HepG2 (cell line): ENCODE measurements around the gene APBB2. TPM values are rescaled to one million over a fixed set of nuclear protein-coding genes. Genes with fewer than 3 reads are reported as not detected.
A peak's percentile ranks its signal among the peaks of the same experiment; 100 is the strongest.

Experiments used
- ATF6 ChIP-seq: sonication (generic); formaldehyde crosslinking; conservative IDR thresholded peaks from 2 replicates; pipeline ENCODE4 v1.4.0; 2020; ENCODE audit warnings: missing genetic modification reagents
- E2F1 ChIP-seq: sonication (generic); formaldehyde crosslinking; IDR thresholded peaks from 2 replicates; pipeline ENCODE4 v1.5.0; 2020; ENCODE audit warnings: missing genetic modification reagents
- MXD3 ChIP-seq: IDR thresholded peaks from 2 replicates; pipeline ENCODE4 v1.6.1; 2016; ENCODE audit warnings: mild to moderate bottlenecking, missing biosample characterization, missing genetic modification reagents
- PBX3 ChIP-seq: sonication (generic); formaldehyde crosslinking; IDR thresholded peaks from 2 replicates; pipeline ENCODE4 v1.8.1; 2023; ENCODE audit warnings: missing genetic modification reagents, inconsistent platforms, borderline replicate concordance
- RORA ChIP-seq: sonication (generic); formaldehyde crosslinking; IDR thresholded peaks from 2 replicates; pipeline ENCODE4 v1.5.0; 2020; ENCODE audit warnings: mild to moderate bottlenecking, missing genetic modification reagents, moderate library complexity
- SETDB1 ChIP-seq: sonication (generic); formaldehyde crosslinking; IDR thresholded peaks from 2 replicates; pipeline ENCODE4 v1.5.1; 2020; ENCODE audit warnings: missing genetic modification reagents, mild to moderate bottlenecking, borderline replicate concordance
- SOX5 ChIP-seq: IDR thresholded peaks from 2 replicates; pipeline ENCODE4 v1.6.1; 2016; ENCODE audit warnings: borderline replicate concordance
- TEAD3 ChIP-seq: optimal IDR thresholded peaks from 2 replicates; pipeline ENCODE3; 2016; ENCODE audit warnings: borderline replicate concordance
- ZBTB37 ChIP-seq: sonication (generic); formaldehyde crosslinking; IDR thresholded peaks from 2 replicates; pipeline ENCODE4 v1.4.0; 2020; ENCODE audit warnings: mild to moderate bottlenecking, missing genetic modification reagents
- ZBTB44 ChIP-seq: sonication (generic); formaldehyde crosslinking; IDR thresholded peaks from 2 replicates; pipeline ENCODE4 v1.4.0; 2020; ENCODE audit warnings: missing genetic modification reagents
- ZFAT ChIP-seq: sonication (generic); formaldehyde crosslinking; conservative IDR thresholded peaks from 2 replicates; pipeline ENCODE4 v1.8.1; 2023; ENCODE audit warnings: missing genetic modification reagents, inconsistent platforms
- ZFP37 ChIP-seq: sonication (generic); formaldehyde crosslinking; IDR thresholded peaks from 2 replicates; pipeline ENCODE4 v1.4.0; 2020; ENCODE audit warnings: missing genetic modification reagents, borderline replicate concordance
- ZMYM2 ChIP-seq: sonication (generic); formaldehyde crosslinking; IDR thresholded peaks from 2 replicates; pipeline ENCODE4 v1.8.0; 2022; ENCODE audit warnings: mild to moderate bottlenecking, missing genetic modification reagents
- ZNF589 ChIP-seq: sonication (generic); formaldehyde crosslinking; conservative IDR thresholded peaks from 2 replicates; pipeline ENCODE4 v1.8.0; 2022; ENCODE audit warnings: mild to moderate bottlenecking, moderate library complexity, missing genetic modification reagents
- ZNF614 ChIP-seq: IDR thresholded peaks from 2 replicates; pipeline ENCODE4 v1.6.1; 2018; ENCODE audit warnings: missing biosample characterization, missing genetic modification reagents, inconsistent platforms, borderline replicate concordance
- ZNF652 ChIP-seq: IDR thresholded peaks from 2 replicates; pipeline ENCODE4 v1.6.1; 2016; ENCODE audit warnings: low read depth, borderline replicate concordance
- ZNF704 ChIP-seq: sonication (generic); formaldehyde crosslinking; IDR thresholded peaks from 2 replicates; pipeline ENCODE4 v1.8.1; 2023; ENCODE audit warnings: mild to moderate bottlenecking, inconsistent platforms, moderate library complexity, missing genetic modification reagents, borderline replicate concordance
- ZNF83 ChIP-seq: sonication (generic); formaldehyde crosslinking; IDR thresholded peaks from 2 replicates; pipeline ENCODE4 v1.4.0; 2020; ENCODE audit warnings: missing genetic modification reagents, mild to moderate bottlenecking, borderline replicate concordance
- polyA plus RNA-seq, 8 experiments: library from polyadenylated mRNA; depleted of rRNA in 3 of 8; stranded (reverse) in 7 of 8; unstranded in 1 of 8; fragments of >200 nt; fragmentation: Illumina TruSeq in 4 of 8; extraction: Trizol in 4 of 8; gene quantifications; 2 replicates each; pipeline versions ENCODE4 v1.2.1 to v1.2.3, GENCODE V29; 2011 to 2016; ENCODE audit warnings: low read depth in 4 of 8, missing spikeins in 1 of 8, mixed read lengths in 1 of 8; ENCODE audit not compliant: insufficient read depth in 1 of 8
- total RNA-seq, 5 experiments: library from RNA; depleted of rRNA; stranded (reverse); fragments of >200 nt; fragmentation: Illumina TruSeq; extraction: Trizol; gene quantifications; 2 replicates each; pipeline ENCODE4 v1.2.3, GENCODE V29; 2016; ENCODE audit warnings: low read depth in 1 of 5

APBB2 gene
- total and polyA plus RNA-seq, 2 of the 13 experiments (the other 11 are each of a cell fraction or from before 2014, with no cell fraction given): 11.7 to 17.0 TPM

GRCh38 chr4:41216294-41217019 is 2.1 kb upstream of the APBB2 start (continued):
- TF ChIP-seq E2F1 (CRISPR knock-in tag): peak; percentile 78
- TF ChIP-seq ZNF614 (CRISPR knock-in tag): peak; percentile 19; the same call in 1 of the 2 replicates
- TF ChIP-seq SETDB1: no peak
- no peak for TF ChIP-seq ATF6 (CRISPR knock-in tag)
- no peak for TF ChIP-seq ZNF83 (CRISPR knock-in tag)
- no peak for TF ChIP-seq ZBTB37
- TF ChIP-seq SOX5 (CRISPR knock-in tag): peak; percentile 16; the same call in 1 of the 2 replicates
- TF ChIP-seq ZNF704 (CRISPR knock-in tag): peak; percentile 76; the same call in 1 of the 2 replicates
- TF ChIP-seq ZFP37 (CRISPR knock-in tag): no peak
- TF ChIP-seq ZBTB44 (CRISPR knock-in tag): 0 out of 2 replicates have a peak, but pooled peaks have one; percentile 51
- TF ChIP-seq ZFAT: no peak
- no peak for TF ChIP-seq ZNF652 (CRISPR knock-in tag)
- TF ChIP-seq ZMYM2 (CRISPR knock-in tag): peak; percentile 88
- TF ChIP-seq ZNF589 (CRISPR knock-in tag): 0 out of 2 replicates have a peak, but pooled peaks have one; percentile 41
- TF ChIP-seq MXD3 (CRISPR knock-in tag): peak; percentile 79
- peak; percentile 37 for TF ChIP-seq TEAD3 (CRISPR knock-in tag)
- no peak for TF ChIP-seq PBX3 (CRISPR knock-in tag)
- TF ChIP-seq RORA: no peak
